ENCODE results near the gene ZBTB2.
A peak's percentile ranks its signal among the peaks of the same experiment; 100 is the strongest.

Gene ZBTB2

GRCh38 chr6:151432651-151433050 lies 41.3 kb upstream of the ZBTB2 start:
- Histone ChIP-seq H3K79me2 (ENCODE audit: insufficient read depth, low read length) (peaks cover 13% of the 10 kb centered on the region), H3K9me3 (ENCODE audit: insufficient read depth, low read length, severe bottlenecking) (no peaks in the 10 kb centered on the region), H3K36me3 (ENCODE audit: insufficient read depth, low read length) (peaks cover 56% of the 10 kb centered on the region), H4K20me1 (ENCODE audit: insufficient read depth, low read length) (peaks cover 6% of the 10 kb centered on the region; the same call in 1 of the 2 replicates), H3K9ac (ENCODE audit: low read depth, low read length) (no peak overlapping the region), H2AFZ (ENCODE audit: low read depth, low read length) (no peak overlapping the region), H3K27me3 (ENCODE audit: insufficient read depth, low read length, poor library complexity) (no peaks in the 10 kb centered on the region), H3K27ac (ENCODE audit: low read length) (no peak overlapping the region), H3K4me3 (ENCODE audit: low read depth in 1 of 2, low read length in 2 of 2) (no peak overlapping the region), H3K4me2 (ENCODE audit: insufficient read depth, low read length) (no peak overlapping the region), H3K4me1 (ENCODE audit: insufficient read depth, low read length) (no peaks in the 10 kb centered on the region)
- DNase-seq (no peak), ATAC-seq (ENCODE audit: insufficient read depth, low read depth) (no peak)
- TF ChIP-seq, protein P1, sequence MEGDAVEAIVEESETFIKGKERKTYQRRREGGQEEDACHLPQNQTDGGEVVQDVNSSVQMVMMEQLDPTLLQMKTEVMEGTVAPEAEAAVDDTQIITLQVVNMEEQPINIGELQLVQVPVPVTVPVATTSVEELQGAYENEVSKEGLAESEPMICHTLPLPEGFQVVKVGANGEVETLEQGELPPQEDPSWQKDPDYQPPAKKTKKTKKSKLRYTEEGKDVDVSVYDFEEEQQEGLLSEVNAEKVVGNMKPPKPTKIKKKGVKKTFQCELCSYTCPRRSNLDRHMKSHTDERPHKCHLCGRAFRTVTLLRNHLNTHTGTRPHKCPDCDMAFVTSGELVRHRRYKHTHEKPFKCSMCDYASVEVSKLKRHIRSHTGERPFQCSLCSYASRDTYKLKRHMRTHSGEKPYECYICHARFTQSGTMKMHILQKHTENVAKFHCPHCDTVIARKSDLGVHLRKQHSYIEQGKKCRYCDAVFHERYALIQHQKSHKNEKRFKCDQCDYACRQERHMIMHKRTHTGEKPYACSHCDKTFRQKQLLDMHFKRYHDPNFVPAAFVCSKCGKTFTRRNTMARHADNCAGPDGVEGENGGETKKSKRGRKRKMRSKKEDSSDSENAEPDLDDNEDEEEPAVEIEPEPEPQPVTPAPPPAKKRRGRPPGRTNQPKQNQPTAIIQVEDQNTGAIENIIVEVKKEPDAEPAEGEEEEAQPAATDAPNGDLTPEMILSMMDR (IDR thresholded peaks at IDR 0.05; ENCODE audit: borderline replicate concordance, extremely low read depth, low read length, poor library complexity, severe bottlenecking): no peak
- TF ChIP-seq EZH2 (IDR thresholded peaks at IDR 0.05; ENCODE audit: borderline replicate concordance, low read depth, low read length, severe bottlenecking): no peak

GRCh38 chr6:151431337-151431736 lies 40.0 kb upstream of the ZBTB2 start:
- Histone ChIP-seq H3K4me2 (ENCODE audit: insufficient read depth, low read length) (no peak overlapping the region), H3K4me1 (ENCODE audit: insufficient read depth, low read length) (no peaks in the 10 kb centered on the region), H3K9me3 (ENCODE audit: insufficient read depth, low read length, severe bottlenecking) (no peaks in the 10 kb centered on the region), H3K9ac (ENCODE audit: low read depth, low read length) (no peak overlapping the region), H2AFZ (ENCODE audit: low read depth, low read length) (no peak overlapping the region), H4K20me1 (ENCODE audit: insufficient read depth, low read length) (no peaks in the 10 kb centered on the region; the same call in 1 of the 2 replicates), H3K27ac (ENCODE audit: low read length) (no peak overlapping the region), H3K27me3 (ENCODE audit: insufficient read depth, low read length, poor library complexity) (no peaks in the 10 kb centered on the region), H3K4me3 (ENCODE audit: low read depth in 1 of 2, low read length in 2 of 2) (no peak overlapping the region), H3K36me3 (ENCODE audit: insufficient read depth, low read length) (peaks cover 57% of the 10 kb centered on the region), H3K79me2 (ENCODE audit: insufficient read depth, low read length) (peaks cover 5% of the 10 kb centered on the region)
- no peak for ATAC-seq (ENCODE audit: insufficient read depth, low read depth)
- TF ChIP-seq, protein P1 (IDR thresholded peaks at IDR 0.05; ENCODE audit: borderline replicate concordance, extremely low read depth, low read length, poor library complexity, severe bottlenecking): no peak
- no peak for TF ChIP-seq EZH2 (IDR thresholded peaks at IDR 0.05; ENCODE audit: borderline replicate concordance, low read depth, low read length, severe bottlenecking)
- no peak for DNase-seq

GRCh38 chr6:151430886-151431285 lies 39.5 kb upstream of the ZBTB2 start:
- H3K4me1 ChIP-seq (ENCODE audit: insufficient read depth, low read length): no peaks in the 10 kb centered on the region
- no peaks in the 10 kb centered on the region for H3K27me3 ChIP-seq (ENCODE audit: insufficient read depth, low read length, poor library complexity)
- TF ChIP-seq EZH2 (IDR thresholded peaks at IDR 0.05; ENCODE audit: borderline replicate concordance, low read depth, low read length, severe bottlenecking): no peak
- TF ChIP-seq, protein P1 (IDR thresholded peaks at IDR 0.05; ENCODE audit: borderline replicate concordance, extremely low read depth, low read length, poor library complexity, severe bottlenecking): peak; percentile 16
- H3K9me3 ChIP-seq (ENCODE audit: insufficient read depth, low read length, severe bottlenecking): no peaks in the 10 kb centered on the region
- H2AFZ ChIP-seq (ENCODE audit: low read depth, low read length): no peak overlapping the region
- DNase-seq (no peak), ATAC-seq (ENCODE audit: insufficient read depth, low read depth) (no peak)
- no peak overlapping the region for H3K9ac ChIP-seq (ENCODE audit: low read depth, low read length)
- H3K27ac ChIP-seq (ENCODE audit: low read length): no peak overlapping the region
- H3K79me2 ChIP-seq (ENCODE audit: insufficient read depth, low read length): peaks cover 4% of the 10 kb centered on the region
- H3K4me2 ChIP-seq (ENCODE audit: insufficient read depth, low read length): no peak overlapping the region
- no peaks in the 10 kb centered on the region; the same call in 1 of the 2 replicates for H4K20me1 ChIP-seq (ENCODE audit: insufficient read depth, low read length)
- H3K36me3 ChIP-seq (ENCODE audit: insufficient read depth, low read length): peaks cover 61% of the 10 kb centered on the region
- H3K4me3 ChIP-seq (ENCODE audit: low read depth in 1 of 2, low read length in 2 of 2): no peak overlapping the region
